Activated CD4-positive, alpha-beta memory T cell treated with anti-CD3 and anti-CD28 coated beads, Interleukin-2, amount 10 ng/mL, durations not matched to agents 7 days and 5 days (primary cell): ENCODE results near the gene DEPP1. TPM values are rescaled to one million over a fixed set of nuclear protein-coding genes. Genes with fewer than 3 reads are reported as not detected.

Source experiments
- CTCF ChIA-PET: fragments of 350-600 bp; sonication (Branson Sonifier 250); formaldehyde crosslinking; loops from one replicate; lab custom pipeline; 2021; ENCODE audit warnings: antibody characterized with exemption, inconsistent platforms; lab: Charles Lee
- POLR2A ChIA-PET: fragments of 350-600 bp; sonication (Branson Sonifier 250); formaldehyde crosslinking; loops from one replicate; lab custom pipeline; 2021; ENCODE audit warnings: antibody characterized with exemption; lab: Charles Lee
- DNase-seq: peaks from one replicate; pipeline ENCODE4 v3.0.0-alpha.2; 2020
- H3K27ac Mint-ChIP-seq: one replicate; pipeline ENCODE4 v1.8.0; 2021; ENCODE audit warnings: mild to moderate bottlenecking, mixed read lengths
- H3K27me3 Mint-ChIP-seq: one replicate; pipeline ENCODE4 v1.8.0; 2021; ENCODE audit warnings: mixed read lengths
- H3K36me3 Mint-ChIP-seq: one replicate; pipeline ENCODE4 v1.8.0; 2021; ENCODE audit warnings: low read depth, mixed read lengths
- H3K4me1 Mint-ChIP-seq: one replicate; pipeline ENCODE4 v1.8.0; 2021; ENCODE audit warnings: mixed read lengths
- H3K4me3 Mint-ChIP-seq: one replicate; pipeline ENCODE4 v1.8.0; 2021; ENCODE audit warnings: mild to moderate bottlenecking, mixed read lengths
- H3K9me3 Mint-ChIP-seq: one replicate; pipeline ENCODE4 v1.8.0; 2021; ENCODE audit warnings: mixed read lengths
- total RNA-seq, 2 experiments: library from RNA; stranded (reverse); gene quantifications; one replicate each; pipeline ENCODE4 v1.2.3, GENCODE V29; 2021

Gene DEPP1
- total RNA-seq, 2 experiments from 2014 or later: 1.2 to 1.9 TPM

GRCh38 chr10:44966816-44967509 is 11.6 kb downstream of the DEPP1 start:
- no peak for DNase-seq
- Mint-ChIP-seq H3K4me3 (no peak overlapping the region), H3K36me3 (no peaks in the 10 kb centered on the region), H3K4me1 (peaks cover 24% of the 10 kb centered on the region), H3K27ac (no peak overlapping the region), H3K27me3 (no peaks in the 10 kb centered on the region), H3K9me3 (no peaks in the 10 kb centered on the region)
- CTCF ChIA-PET: interaction anchor here (1.1 to 2.1 kb wide), 3 partner anchors 13 to 34 kb away, joined by 3 to 9 read pairs (median 3); no protein-coding TSS in a partner anchor
- POLR2A ChIA-PET: interaction anchor here (1.0 to 1.1 kb wide), 2 partner anchors 12 to 29 kb away, joined by 3 read pairs; no protein-coding TSS in a partner anchor

GRCh38 chr10:44966129-44966815 is 12.3 kb downstream of the DEPP1 start:
- Mint-ChIP-seq H3K4me3 (no peak overlapping the region), H3K27ac (no peak overlapping the region), H3K4me1 (peaks cover 24% of the 10 kb centered on the region), H3K27me3 (no peaks in the 10 kb centered on the region), H3K36me3 (no peaks in the 10 kb centered on the region), H3K9me3 (no peaks in the 10 kb centered on the region)
- ChIA-PET CTCF (interaction anchor here (1.2 to 2.1 kb wide), 2 partner anchors 14 to 33 kb away, joined by 3 to 9 read pairs; no protein-coding TSS in a partner anchor), POLR2A (interaction anchor here (1.1 to 2.6 kb wide), 2 partner anchors 7 to 29 kb away, joined by 3 to 7 read pairs; no protein-coding TSS in a partner anchor)
- DNase-seq: no peak

- no peaks in the 10 kb centered on the region for H3K9me3 Mint-ChIP-seq
- peaks cover 24% of the 10 kb centered on the region for H3K4me1 Mint-ChIP-seq
- DNase-seq: no peak
- H3K27ac Mint-ChIP-seq: no peak overlapping the region
- CTCF ChIA-PET: interaction anchor here (1.2 to 2.1 kb wide), 2 partner anchors 15 to 32 kb away, joined by 3 to 9 read pairs; no protein-coding TSS in a partner anchor
- H3K4me3 Mint-ChIP-seq: no peak overlapping the region
- POLR2A ChIA-PET: interaction anchor here (1.1 to 2.6 kb wide), 2 partner anchors 8 to 30 kb away, joined by 3 to 7 read pairs; no protein-coding TSS in a partner anchor
- no peaks in the 10 kb centered on the region for H3K36me3 Mint-ChIP-seq
- H3K27me3 Mint-ChIP-seq: no peaks in the 10 kb centered on the region
These were observed 12.9 kb downstream of the DEPP1 start for GRCh38 chr10:44965651-44966097.

- H3K4me3 Mint-ChIP-seq: no peak overlapping the region
These were observed 13.5 kb downstream of the DEPP1 start for GRCh38 chr10:44965104-44965503.

GRCh38 chr10:44963772-44964633 is 14.6 kb downstream of the DEPP1 start:
- H3K27me3 Mint-ChIP-seq: no peaks in the 10 kb centered on the region
- peaks cover 23% of the 10 kb centered on the region for H3K4me1 Mint-ChIP-seq
- CTCF ChIA-PET: interaction anchor here (1.3 kb wide), 1 partner anchor 10 kb away, joined by 4 read pairs; no protein-coding TSS in a partner anchor
- H3K9me3 Mint-ChIP-seq: no peaks in the 10 kb centered on the region
- no peak overlapping the region for H3K27ac Mint-ChIP-seq
- no peaks in the 10 kb centered on the region for H3K36me3 Mint-ChIP-seq
- POLR2A ChIA-PET: interaction anchor here (1.2 to 2.6 kb wide), 2 partner anchors 10 to 22 kb away, joined by 3 to 7 read pairs; no protein-coding TSS in a partner anchor
- H3K4me3 Mint-ChIP-seq: no peak overlapping the region
- peak; percentile 12 for DNase-seq

More at GRCh38 chr10:44965104-44965503, 13.5 kb downstream of the DEPP1 start:
- Mint-ChIP-seq H3K36me3 (no peaks in the 10 kb centered on the region), H3K9me3 (no peaks in the 10 kb centered on the region), H3K27me3 (no peaks in the 10 kb centered on the region), H3K4me1 (peaks cover 26% of the 10 kb centered on the region), H3K27ac (no peak overlapping the region)
- DNase-seq: no peak
- ChIA-PET CTCF (interaction anchor here (1.3 kb wide), 1 partner anchor 9 kb away, joined by 4 read pairs; no protein-coding TSS in a partner anchor), POLR2A (interaction anchor here (2.6 kb wide), 1 partner anchor 9 kb away, joined by 7 read pairs; no protein-coding TSS in a partner anchor)

GRCh38 chr10:44962870-44963738 is 15.5 kb downstream of the DEPP1 start:
- DNase-seq: peak; percentile 8
- no peak overlapping the region for H3K27ac Mint-ChIP-seq
- no peaks in the 10 kb centered on the region for H3K9me3 Mint-ChIP-seq
- no peaks in the 10 kb centered on the region for H3K27me3 Mint-ChIP-seq
- H3K4me1 Mint-ChIP-seq: peaks cover 23% of the 10 kb centered on the region
- ChIA-PET POLR2A (interaction anchor here (1.2 to 2.6 kb wide), 2 partner anchors 11 to 21 kb away, joined by 3 to 7 read pairs; no protein-coding TSS in a partner anchor), CTCF (interaction anchor here (0.6 kb wide), 1 partner anchor 11 kb away, joined by 3 read pairs; no protein-coding TSS in a partner anchor)
- no peaks in the 10 kb centered on the region for H3K36me3 Mint-ChIP-seq
- H3K4me3 Mint-ChIP-seq: no peak overlapping the region

- ChIA-PET POLR2A (interaction anchor here (1.2 kb wide), 1 partner anchor 20 kb away, joined by 3 read pairs; no protein-coding TSS in a partner anchor), CTCF (interaction anchor here (0.6 kb wide), 1 partner anchor 12 kb away, joined by 3 read pairs; no protein-coding TSS in a partner anchor)
- Mint-ChIP-seq H3K27me3 (no peaks in the 10 kb centered on the region), H3K4me1 (peaks cover 22% of the 10 kb centered on the region), H3K27ac (no peak overlapping the region), H3K36me3 (no peaks in the 10 kb centered on the region), H3K9me3 (no peaks in the 10 kb centered on the region), H3K4me3 (no peak overlapping the region)
- peak; percentile 11 for DNase-seq
These were observed 16.5 kb downstream of the DEPP1 start for GRCh38 chr10:44961931-44962750.

- no peak for DNase-seq
- H3K4me3 Mint-ChIP-seq: no peak overlapping the region
- ChIA-PET CTCF (no interaction called here), POLR2A (no interaction called here)
- H3K27ac Mint-ChIP-seq: no peak overlapping the region
- H3K27me3 Mint-ChIP-seq: no peaks in the 10 kb centered on the region
- H3K36me3 Mint-ChIP-seq: peaks cover 6% of the 10 kb centered on the region
- peaks cover 19% of the 10 kb centered on the region for H3K4me1 Mint-ChIP-seq
- no peaks in the 10 kb centered on the region for H3K9me3 Mint-ChIP-seq
These were observed 17.4 kb downstream of the DEPP1 start for GRCh38 chr10:44961230-44961571.

GRCh38 chr10:44960482-44961229 is 18.0 kb downstream of the DEPP1 start:
- CTCF ChIA-PET: no interaction called here
- Mint-ChIP-seq H3K36me3 (peaks cover 8% of the 10 kb centered on the region), H3K4me1 (peaks cover 15% of the 10 kb centered on the region), H3K9me3 (no peaks in the 10 kb centered on the region), H3K27ac (no peak overlapping the region), H3K27me3 (no peaks in the 10 kb centered on the region), H3K4me3 (peak overlapping the region; percentile 58)
- POLR2A ChIA-PET: no interaction called here
- DNase-seq: no peak

- Mint-ChIP-seq H3K4me3 (peak overlapping the region; percentile 58), H3K27me3 (no peaks in the 10 kb centered on the region), H3K9me3 (no peaks in the 10 kb centered on the region), H3K27ac (no peak overlapping the region), H3K36me3 (peaks cover 8% of the 10 kb centered on the region), H3K4me1 (peaks cover 15% of the 10 kb centered on the region)
- CTCF ChIA-PET: interaction anchor here (1.0 kb wide), 1 partner anchor 16 kb away, joined by 3 read pairs; no protein-coding TSS in a partner anchor
- POLR2A ChIA-PET: interaction anchor here (0.9 to 1.8 kb wide), 2 partner anchors 8 to 14 kb away, joined by 3 to 4 read pairs; no protein-coding TSS in a partner anchor
- DNase-seq: no peak
These were observed 18.5 kb downstream of the DEPP1 start for GRCh38 chr10:44960088-44960460.
